ENCODE data around the gene TYSND1. TPM values are rescaled to one million over a fixed set of nuclear protein-coding genes. Genes with fewer than 3 reads are reported as not detected.

Gene TYSND1
- total RNA-seq, 2 donors from 2014 or later: 8.0 to 13.3 TPM

- H3K4me3 Mint-ChIP-seq: no peak overlapping the region
- H3K4me1 Mint-ChIP-seq (ENCODE audit: low read depth in 2 of 2): peaks cover 7 to 12% of the 10 kb centered on the region in 2 donors
- no peaks in the 10 kb centered on the region for H3K9me3 Mint-ChIP-seq
- peak overlapping the region in 1 of 2 donors; percentile 19 for H3K27ac Mint-ChIP-seq
- no peaks in the 10 kb centered on the region for H3K36me3 Mint-ChIP-seq
- no peak for ATAC-seq
- peaks cover 17% of the 10 kb centered on the region in 2 donors for H3K27me3 Mint-ChIP-seq
- DNase-seq (ENCODE audit: low spot score): no peak
Observed at GRCh38 chr10:70178139-70178725, 31.7 kb upstream of the TYSND1 start.

- DNase-seq (ENCODE audit: low spot score): no peak
- H3K27ac Mint-ChIP-seq: no peak overlapping the region
- no peak for ATAC-seq
- H3K27me3 Mint-ChIP-seq: peaks cover 12 to 13% of the 10 kb centered on the region in 2 donors
- no peaks in the 10 kb centered on the region for H3K9me3 Mint-ChIP-seq
- H3K4me1 Mint-ChIP-seq (ENCODE audit: low read depth in 2 of 2): peaks cover 7 to 16% of the 10 kb centered on the region in 2 donors
- no peaks in the 10 kb centered on the region for H3K36me3 Mint-ChIP-seq
- no peak overlapping the region for H3K4me3 Mint-ChIP-seq
Observed at GRCh38 chr10:70176441-70176840, 29.9 kb upstream of the TYSND1 start.

GRCh38 chr10:70175516-70175915, 29.0 kb upstream of the TYSND1 start:
- Mint-ChIP-seq H3K27ac (peak overlapping the region; percentile 77 to 83), H3K27me3 (peaks cover 7 to 9% of the 10 kb centered on the region in 2 donors), H3K4me1 (ENCODE audit: low read depth in 2 of 2) (peaks cover 11 to 21% of the 10 kb centered on the region in 2 donors), H3K9me3 (no peaks in the 10 kb centered on the region), H3K36me3 (no peaks in the 10 kb centered on the region), H3K4me3 (no peak overlapping the region)
- ATAC-seq (no peak), DNase-seq (ENCODE audit: low spot score) (no peak)

- Mint-ChIP-seq H3K4me1 (ENCODE audit: low read depth in 2 of 2) (peaks cover 15 to 26% of the 10 kb centered on the region in 2 donors), H3K9me3 (no peaks in the 10 kb centered on the region), H3K4me3 (peak overlapping the region; percentile 40), H3K27ac (peak overlapping the region; percentile 77 to 83), H3K36me3 (peaks cover 5% of the 10 kb centered on the region), H3K27me3 (peaks cover 0 to 3% of the 10 kb centered on the region in 2 donors)
- DNase-seq (ENCODE audit: low spot score) (no peak), ATAC-seq (no peak)
Observed at GRCh38 chr10:70174058-70174741, 27.7 kb upstream of the TYSND1 start.

- ATAC-seq: peak in 1 of 2 donors; percentile 38
- Mint-ChIP-seq H3K36me3 (peaks cover 23% of the 10 kb centered on the region), H3K4me3 (peak overlapping the region; percentile 96), H3K9me3 (no peaks in the 10 kb centered on the region), H3K4me1 (ENCODE audit: low read depth in 2 of 2) (peaks cover 43 to 63% of the 10 kb centered on the region in 2 donors), H3K27me3 (no peaks in the 10 kb centered on the region), H3K27ac (peak overlapping the region; percentile 93 to 97)
- no peak for DNase-seq (ENCODE audit: low spot score)
Observed at GRCh38 chr10:70169649-70170364, 23.3 kb upstream of the TYSND1 start.

GRCh38 chr10:70169011-70169410, 22.5 kb upstream of the TYSND1 start:
- H3K27me3 Mint-ChIP-seq: no peaks in the 10 kb centered on the region
- no peaks in the 10 kb centered on the region for H3K9me3 Mint-ChIP-seq
- no peak for DNase-seq (ENCODE audit: low spot score)
- peak overlapping the region; percentile 96 for H3K4me3 Mint-ChIP-seq
- ATAC-seq: peak in 1 of 2 donors; percentile 14
- H3K36me3 Mint-ChIP-seq: peaks cover 23% of the 10 kb centered on the region
- peak overlapping the region; percentile 93 to 97 for H3K27ac Mint-ChIP-seq
- peaks cover 41 to 59% of the 10 kb centered on the region in 2 donors for H3K4me1 Mint-ChIP-seq (ENCODE audit: low read depth in 2 of 2)

- no peaks in the 10 kb centered on the region for H3K9me3 Mint-ChIP-seq
- peak overlapping the region; percentile 57 for H3K4me3 Mint-ChIP-seq
- H3K27ac Mint-ChIP-seq: peak overlapping the region; percentile 60 to 93
Observed at GRCh38 chr10:70167246-70167645, 20.7 kb upstream of the TYSND1 start.

GRCh38 chr10:70166394-70166793, 19.9 kb upstream of the TYSND1 start:
- Mint-ChIP-seq H3K27me3 (no peaks in the 10 kb centered on the region), H3K4me1 (ENCODE audit: low read depth in 2 of 2) (peaks cover 61 to 77% of the 10 kb centered on the region in 2 donors), H3K27ac (no peak overlapping the region), H3K9me3 (no peaks in the 10 kb centered on the region), H3K4me3 (no peak overlapping the region), H3K36me3 (peaks cover 37% of the 10 kb centered on the region)
- DNase-seq (ENCODE audit: low spot score) (no peak), ATAC-seq (no peak)

More at GRCh38 chr10:70167246-70167645, 20.7 kb upstream of the TYSND1 start:
- H3K36me3 Mint-ChIP-seq: peaks cover 29% of the 10 kb centered on the region
- peaks cover 53 to 73% of the 10 kb centered on the region in 2 donors for H3K4me1 Mint-ChIP-seq (ENCODE audit: low read depth in 2 of 2)
- DNase-seq (ENCODE audit: low spot score) (no peak), ATAC-seq (no peak)
- H3K27me3 Mint-ChIP-seq: no peaks in the 10 kb centered on the region

- peak overlapping the region; percentile 86 to 88 for H3K27ac Mint-ChIP-seq
Observed at GRCh38 chr10:70164163-70164562, 17.7 kb upstream of the TYSND1 start.

GRCh38 chr10:70163448-70163847, 16.9 kb upstream of the TYSND1 start:
- Mint-ChIP-seq H3K27ac (peak overlapping the region; percentile 86 to 88), H3K9me3 (no peaks in the 10 kb centered on the region), H3K4me1 (ENCODE audit: low read depth in 2 of 2) (peaks cover 51 to 67% of the 10 kb centered on the region in 2 donors), H3K27me3 (no peaks in the 10 kb centered on the region), H3K36me3 (peaks cover 33% of the 10 kb centered on the region), H3K4me3 (peak overlapping the region; percentile 80)
- no peak for ATAC-seq
- DNase-seq (ENCODE audit: low spot score): no peak

More at GRCh38 chr10:70164163-70164562, 17.7 kb upstream of the TYSND1 start:
- DNase-seq (ENCODE audit: low spot score): no peak
- no peaks in the 10 kb centered on the region for H3K27me3 Mint-ChIP-seq
- H3K9me3 Mint-ChIP-seq: no peaks in the 10 kb centered on the region
- H3K36me3 Mint-ChIP-seq: peaks cover 38% of the 10 kb centered on the region
- peaks cover 57 to 74% of the 10 kb centered on the region in 2 donors for H3K4me1 Mint-ChIP-seq (ENCODE audit: low read depth in 2 of 2)
- peak overlapping the region; percentile 80 for H3K4me3 Mint-ChIP-seq
- ATAC-seq: no peak

GRCh38 chr10:70162892-70163201, 16.3 kb upstream of the TYSND1 start:
- Mint-ChIP-seq H3K4me3 (peak overlapping the region; percentile 80), H3K36me3 (peaks cover 33% of the 10 kb centered on the region), H3K9me3 (no peaks in the 10 kb centered on the region), H3K27ac (peak overlapping the region; percentile 86 to 88), H3K27me3 (no peaks in the 10 kb centered on the region), H3K4me1 (ENCODE audit: low read depth in 2 of 2) (peaks cover 46 to 61% of the 10 kb centered on the region in 2 donors)
- DNase-seq (ENCODE audit: low spot score): peak; percentile 70
- ATAC-seq: peak; percentile 94 to 95

GRCh38 chr10:70162151-70162891, 15.8 kb upstream of the TYSND1 start:
- H3K27me3 Mint-ChIP-seq: no peaks in the 10 kb centered on the region
- peaks cover 43 to 57% of the 10 kb centered on the region in 2 donors for H3K4me1 Mint-ChIP-seq (ENCODE audit: low read depth in 2 of 2)
- no peaks in the 10 kb centered on the region for H3K9me3 Mint-ChIP-seq
- peak; percentile 66 to 72 for ATAC-seq
- H3K36me3 Mint-ChIP-seq: peaks cover 33% of the 10 kb centered on the region
- no peak for DNase-seq (ENCODE audit: low spot score)
- peak overlapping the region; percentile 86 to 88 for H3K27ac Mint-ChIP-seq
- H3K4me3 Mint-ChIP-seq: peak overlapping the region; percentile 80

GRCh38 chr10:70160798-70161197, 14.3 kb upstream of the TYSND1 start:
- H3K9me3 Mint-ChIP-seq: no peaks in the 10 kb centered on the region
- no peak overlapping the region for H3K4me3 Mint-ChIP-seq
- H3K27me3 Mint-ChIP-seq: no peaks in the 10 kb centered on the region
- H3K27ac Mint-ChIP-seq: peak overlapping the region in 1 of 2 donors; percentile 86
- H3K36me3 Mint-ChIP-seq: peaks cover 40% of the 10 kb centered on the region
- DNase-seq (ENCODE audit: low spot score): no peak
- no peak for ATAC-seq
- H3K4me1 Mint-ChIP-seq (ENCODE audit: low read depth in 2 of 2): peaks cover 40 to 49% of the 10 kb centered on the region in 2 donors
